Coronary artery (tissue), 2 donors: ENCODE measurements around the gene KCTD15.

ENCODE experiments used
- DNase-seq: peaks from one replicate; pipeline ENCODE4 v3.0.0-alpha.2; 2017; ENCODE audit warnings: low spot score
- H3K27ac ChIP-seq, 2 donors: fragments of 200-600 bp; sonication (generic); one replicate each; pipeline ENCODE4 v1.5.1; 2016 to 2019
- H3K4me3 ChIP-seq: fragments of 200-600 bp; sonication (generic); 2 replicates; pipeline ENCODE4 v1.5.1; 2016; ENCODE audit warnings: mild to moderate bottlenecking, moderate library complexity
- CTCF ChIP-seq: fragments of 200-600 bp; sonication (generic); IDR thresholded peaks from one replicate; pipeline ENCODE4 v1.5.1; 2019; ENCODE audit warnings: antibody characterized with exemption

The KCTD15 gene, protein sequence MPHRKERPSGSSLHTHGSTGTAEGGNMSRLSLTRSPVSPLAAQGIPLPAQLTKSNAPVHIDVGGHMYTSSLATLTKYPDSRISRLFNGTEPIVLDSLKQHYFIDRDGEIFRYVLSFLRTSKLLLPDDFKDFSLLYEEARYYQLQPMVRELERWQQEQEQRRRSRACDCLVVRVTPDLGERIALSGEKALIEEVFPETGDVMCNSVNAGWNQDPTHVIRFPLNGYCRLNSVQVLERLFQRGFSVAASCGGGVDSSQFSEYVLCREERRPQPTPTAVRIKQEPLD

GRCh38 chr19:33796164-33796875 lies at the start of gene KCTD15:
Gene KCTD15 (plus strand): TSS chr19:33796870. CDS start chr19:33800455, 3,585 bp downstream.
- DNase-seq = no peak
- peak within 1 kb of the TSS; percentile 98 for H3K4me3 ChIP-seq
- H3K27ac ChIP-seq = peak within 1 kb of the TSS; percentile 81 to 98
- TF ChIP-seq CTCF = no peak

DNA sequence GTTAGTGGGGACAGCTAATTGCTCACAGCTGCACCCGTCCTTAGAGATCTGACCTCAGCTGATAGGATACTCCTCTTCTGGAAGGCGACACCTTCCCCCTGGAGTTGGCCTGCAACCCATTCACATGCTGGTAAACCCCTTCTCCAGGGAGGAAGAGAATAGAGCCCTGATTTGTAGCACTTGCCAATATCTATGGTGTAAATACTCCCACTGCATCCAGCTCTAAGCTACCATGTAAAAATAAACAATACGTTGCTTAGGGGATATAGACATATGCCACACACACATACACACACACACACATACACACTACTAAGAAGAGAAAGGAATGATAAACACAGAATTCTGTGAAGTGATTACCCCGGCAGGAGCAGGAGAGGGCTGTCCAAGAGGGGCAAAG lies 49.4 kb upstream of the KCTD15 start:
- TF ChIP-seq CTCF = no peak
- Histone ChIP-seq H3K4me3 (no peak overlapping the region), H3K27ac (no peak overlapping the region)
- DNase-seq = no peak

DNA sequence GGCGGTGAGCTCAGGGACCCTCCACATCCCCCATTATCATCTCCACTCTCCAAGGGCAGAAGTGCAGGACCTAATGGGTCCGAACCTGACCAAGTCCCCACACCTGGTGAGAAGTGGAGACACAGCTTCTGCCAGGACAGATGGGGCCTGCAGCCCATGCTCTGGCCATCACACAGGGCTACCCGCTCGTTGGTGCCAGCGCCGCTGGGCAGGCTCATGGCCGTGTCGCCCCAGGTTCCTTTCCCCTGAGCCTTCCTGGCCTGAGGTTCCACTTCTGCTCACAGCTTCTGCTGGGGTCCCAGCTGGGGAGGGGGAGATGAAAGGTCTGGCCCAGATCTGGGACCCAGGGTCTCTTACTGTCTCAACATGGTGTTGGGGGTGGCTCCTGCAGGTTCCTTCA lies 48.4 kb upstream of the KCTD15 start:
- DNase-seq = no peak
- Histone ChIP-seq H3K27ac (no peak overlapping the region), H3K4me3 (no peak overlapping the region)
- no peak for TF ChIP-seq CTCF

GRCh38 chr19:33749016-33749415 lies 47.7 kb upstream of the KCTD15 start:
- no peak overlapping the region for H3K27ac ChIP-seq
- no peak overlapping the region for H3K4me3 ChIP-seq
- DNase-seq = no peak
- TF ChIP-seq CTCF = no peak

- no peak for DNase-seq
- H3K27ac ChIP-seq = no peak overlapping the region
- H3K4me3 ChIP-seq = no peak overlapping the region
- TF ChIP-seq CTCF = no peak
These were observed 47.0 kb upstream of the KCTD15 start for GRCh38 chr19:33749619-33750175.

DNA sequence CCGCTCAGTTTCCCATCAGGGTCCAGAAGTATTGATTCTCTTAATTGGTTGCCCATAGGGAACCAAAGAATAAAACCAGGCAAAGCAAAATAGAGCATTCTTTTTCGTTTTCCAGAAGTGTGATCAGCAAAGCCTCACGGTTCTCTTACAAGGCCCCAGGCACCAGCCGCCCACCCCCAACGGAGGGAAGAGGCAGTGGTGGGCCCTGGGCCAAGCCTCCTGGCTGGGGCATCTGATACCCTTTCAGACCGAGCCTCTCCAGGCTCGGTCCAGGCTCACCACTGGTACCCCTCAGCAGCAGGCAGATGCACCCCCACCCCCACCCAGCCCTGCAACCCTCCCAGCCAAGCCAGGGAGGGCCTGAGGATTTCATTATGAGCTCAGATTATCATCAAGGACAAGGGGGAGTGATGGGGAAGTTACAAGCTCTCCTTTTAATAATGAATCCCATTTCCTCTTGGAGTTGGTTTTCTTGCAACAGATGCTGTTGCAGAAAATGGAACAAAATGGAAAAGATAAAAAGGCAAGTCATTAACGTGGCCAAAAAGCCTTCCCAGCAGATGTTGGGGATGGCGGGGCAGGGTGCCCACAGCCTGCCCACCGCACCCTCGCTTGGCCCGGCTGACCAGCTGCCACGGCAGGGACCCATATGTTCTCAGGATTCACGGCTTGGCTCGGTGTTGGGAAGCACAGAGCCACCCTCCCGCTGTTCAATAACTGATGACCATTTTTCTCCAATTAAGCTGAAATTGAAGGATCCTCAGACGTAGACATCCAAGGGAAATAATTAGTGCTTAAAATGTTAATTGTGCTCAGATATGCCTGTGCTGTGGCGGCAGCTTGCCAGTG lies 45.9 kb upstream of the KCTD15 start:
- TF ChIP-seq CTCF = no peak
- no peak overlapping the region for H3K4me3 ChIP-seq
- DNase-seq = no peak
- H3K27ac ChIP-seq = no peak overlapping the region
